Measurements from ENCODE around the gene SCP2.
"Not testable (repeated sequence)": the region's sequence is repeated elsewhere in the genome, so short reads cannot be mapped to it uniquely, and the experiment has no call there.

The SCP2 gene

GRCh38 chr1:52963101-52963500 is 36.0 kb downstream of the SCP2 start:
- TF ChIP-seq EZH2 (IDR thresholded peaks at IDR 0.05; ENCODE audit: borderline replicate concordance, low read length) = no peak
- TF ChIP-seq CTCF (IDR thresholded peaks at IDR 0.05; ENCODE audit: low read length) = no peak
- Histone ChIP-seq H3K9me2 (ENCODE audit: low read depth, low read length) (no peaks in the 10 kb centered on the region), H3K27ac (ENCODE audit: low read depth, low read length, poor library complexity, severe bottlenecking) (no peak overlapping the region), H3K79me2 (ENCODE audit: insufficient read depth, low read length) (no peaks in the 10 kb centered on the region), H4K20me1 (ENCODE audit: insufficient read depth, low read length) (no peaks in the 10 kb centered on the region), H3K4me1 (ENCODE audit: insufficient read depth, low read length, severe bottlenecking) (no peaks in the 10 kb centered on the region), H3K27me3 (ENCODE audit: insufficient read depth, low read length) (no peaks in the 10 kb centered on the region), H3F3A (ENCODE audit: insufficient read depth, low read length) (no peaks in the 10 kb centered on the region), H3K9ac (ENCODE audit: low read length) (no peak overlapping the region), H3K4me3 (ENCODE audit: low read depth, low read length, poor library complexity, severe bottlenecking) (no peak overlapping the region), H3K4me2 (ENCODE audit: low read length) (no peak overlapping the region), H3K36me3 (ENCODE audit: insufficient read depth, low read length) (no peaks in the 10 kb centered on the region), H2AFZ (ENCODE audit: low read length) (no peak overlapping the region), H3K9me3 (ENCODE audit: low read length) (no peaks in the 10 kb centered on the region)

DNA sequence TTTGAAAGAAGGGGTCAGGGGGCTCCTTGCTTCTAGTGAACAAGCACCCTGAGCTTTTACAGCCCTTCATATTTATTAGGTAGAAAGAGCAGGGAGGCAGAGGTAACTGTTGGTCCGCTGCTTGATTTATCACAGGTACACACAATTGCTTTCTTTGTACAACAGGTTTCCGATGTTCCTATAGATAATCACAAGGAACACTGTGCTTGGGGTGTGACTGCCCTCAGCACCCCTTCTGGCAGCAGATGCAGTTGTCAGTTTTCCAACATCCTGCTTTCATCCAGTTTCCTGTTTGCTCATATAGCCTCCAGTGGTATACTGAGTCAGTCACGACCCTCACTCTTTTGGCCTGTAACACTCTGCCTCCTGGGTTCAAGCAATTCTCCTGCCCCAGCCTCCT is 40.6 kb downstream of the SCP2 start:
- no peak overlapping the region for H3K4me2 ChIP-seq (ENCODE audit: low read length)
- no peaks in the 10 kb centered on the region for H3K9me2 ChIP-seq (ENCODE audit: low read depth, low read length)
- H3K4me1 ChIP-seq (ENCODE audit: insufficient read depth, low read length, severe bottlenecking) = no peaks in the 10 kb centered on the region
- no peaks in the 10 kb centered on the region for H3F3A ChIP-seq (ENCODE audit: insufficient read depth, low read length)
- TF ChIP-seq EZH2 (IDR thresholded peaks at IDR 0.05; ENCODE audit: borderline replicate concordance, low read length) (no peak), CTCF (IDR thresholded peaks at IDR 0.05; ENCODE audit: low read length) (no peak)
- H3K4me3 ChIP-seq (ENCODE audit: low read depth, low read length, poor library complexity, severe bottlenecking) = no peak overlapping the region
- H3K36me3 ChIP-seq (ENCODE audit: insufficient read depth, low read length) = no peaks in the 10 kb centered on the region
- no peaks in the 10 kb centered on the region for H4K20me1 ChIP-seq (ENCODE audit: insufficient read depth, low read length)
- H3K27me3 ChIP-seq (ENCODE audit: insufficient read depth, low read length) = no peaks in the 10 kb centered on the region
- H3K27ac ChIP-seq (ENCODE audit: low read depth, low read length, poor library complexity, severe bottlenecking) = no peak overlapping the region
- H2AFZ ChIP-seq (ENCODE audit: low read length) = no peak overlapping the region
- H3K9ac ChIP-seq (ENCODE audit: low read length) = no peak overlapping the region
- no peaks in the 10 kb centered on the region for H3K79me2 ChIP-seq (ENCODE audit: insufficient read depth, low read length)
- H3K9me3 ChIP-seq (ENCODE audit: low read length) = no peaks in the 10 kb centered on the region

GRCh38 chr1:52969234-52969633 is 42.2 kb downstream of the SCP2 start:
- H3K9me2 ChIP-seq (ENCODE audit: low read depth, low read length); H3K79me2 ChIP-seq (ENCODE audit: insufficient read depth, low read length); H3K4me2 ChIP-seq (ENCODE audit: low read length); H3K9me3 ChIP-seq (ENCODE audit: low read length); H3K4me1 ChIP-seq (ENCODE audit: insufficient read depth, low read length, severe bottlenecking); H2AFZ ChIP-seq (ENCODE audit: low read length); H3F3A ChIP-seq (ENCODE audit: insufficient read depth, low read length); H3K27ac ChIP-seq (ENCODE audit: low read depth, low read length, poor library complexity, severe bottlenecking); H3K9ac ChIP-seq (ENCODE audit: low read length); H3K4me3 ChIP-seq (ENCODE audit: low read depth, low read length, poor library complexity, severe bottlenecking); H3K36me3 ChIP-seq (ENCODE audit: insufficient read depth, low read length); H4K20me1 ChIP-seq (ENCODE audit: insufficient read depth, low read length); H3K27me3 ChIP-seq (ENCODE audit: insufficient read depth, low read length): not testable (repeated sequence)

DNA sequence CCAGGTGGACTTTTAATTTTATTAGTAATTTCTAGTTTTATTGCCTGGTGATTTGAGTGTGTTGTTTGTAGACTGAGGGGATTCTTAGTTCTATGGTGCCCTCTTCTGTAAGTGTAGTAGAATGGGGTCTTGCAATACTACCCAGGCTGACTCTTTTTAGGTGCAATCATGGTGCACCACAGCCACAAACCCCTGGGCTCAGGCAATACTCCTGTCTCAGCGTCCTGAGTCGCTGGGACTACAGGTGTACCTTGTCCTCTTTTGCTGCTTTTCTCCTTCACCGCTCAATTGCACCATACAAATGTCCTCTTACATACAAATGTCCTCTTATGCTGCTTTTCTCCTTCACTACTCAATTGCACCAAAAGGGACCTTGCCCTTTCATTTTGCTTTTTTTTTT is 43.1 kb downstream of the SCP2 start:
- no peak overlapping the region for H3K9ac ChIP-seq (ENCODE audit: low read length)
- no peaks in the 10 kb centered on the region for H4K20me1 ChIP-seq (ENCODE audit: insufficient read depth, low read length)
- H2AFZ ChIP-seq (ENCODE audit: low read length) = no peak overlapping the region
- no peaks in the 10 kb centered on the region for H3F3A ChIP-seq (ENCODE audit: insufficient read depth, low read length)
- no peaks in the 10 kb centered on the region for H3K36me3 ChIP-seq (ENCODE audit: insufficient read depth, low read length)
- no peaks in the 10 kb centered on the region for H3K9me3 ChIP-seq (ENCODE audit: low read length)
- H3K4me3 ChIP-seq (ENCODE audit: low read depth, low read length, poor library complexity, severe bottlenecking) = no peak overlapping the region
- no peaks in the 10 kb centered on the region for H3K27me3 ChIP-seq (ENCODE audit: insufficient read depth, low read length)
- peak; percentile 38 for TF ChIP-seq CTCF (IDR thresholded peaks at IDR 0.05; ENCODE audit: low read length)
- TF ChIP-seq EZH2 (IDR thresholded peaks at IDR 0.05; ENCODE audit: borderline replicate concordance, low read length) = no peak
- H3K79me2 ChIP-seq (ENCODE audit: insufficient read depth, low read length) = no peaks in the 10 kb centered on the region
- no peaks in the 10 kb centered on the region for H3K4me1 ChIP-seq (ENCODE audit: insufficient read depth, low read length, severe bottlenecking)
- H3K4me2 ChIP-seq (ENCODE audit: low read length) = no peak overlapping the region
- H3K27ac ChIP-seq (ENCODE audit: low read depth, low read length, poor library complexity, severe bottlenecking) = no peak overlapping the region
- H3K9me2 ChIP-seq (ENCODE audit: low read depth, low read length) = no peaks in the 10 kb centered on the region
